Gastrocnemius medialis (tissue), 4 donors: ENCODE results near the gene KDM8.

Source experiments
- POLR2A ChIP-seq, 2 donors: fragments of 450-650 bp; IDR thresholded peaks; one replicate each; pipeline ENCODE4 v1.6.1; 2017; ENCODE audit warnings: antibody characterized with exemption in 2 of 2, mild to moderate bottlenecking in 2 of 2, moderate library complexity in 2 of 2
- TF ChIP-seq, protein P1 (sequence below), 5 experiments: fragments of 450-650 bp in 3 of 5; fragments of 200-600 bp in 2 of 5; sonication (generic) in 2 of 5; IDR thresholded peaks in 4 of 5; conservative IDR thresholded peaks in 1 of 5; 1 replicate in 4 of 5; 2 replicates in 1 of 5; pipeline ENCODE4 v1.5.1; 2016 to 2019; ENCODE audit warnings: antibody characterized with exemption in 5 of 5, mild to moderate bottlenecking in 3 of 5, moderate library complexity in 3 of 5

DNA sequence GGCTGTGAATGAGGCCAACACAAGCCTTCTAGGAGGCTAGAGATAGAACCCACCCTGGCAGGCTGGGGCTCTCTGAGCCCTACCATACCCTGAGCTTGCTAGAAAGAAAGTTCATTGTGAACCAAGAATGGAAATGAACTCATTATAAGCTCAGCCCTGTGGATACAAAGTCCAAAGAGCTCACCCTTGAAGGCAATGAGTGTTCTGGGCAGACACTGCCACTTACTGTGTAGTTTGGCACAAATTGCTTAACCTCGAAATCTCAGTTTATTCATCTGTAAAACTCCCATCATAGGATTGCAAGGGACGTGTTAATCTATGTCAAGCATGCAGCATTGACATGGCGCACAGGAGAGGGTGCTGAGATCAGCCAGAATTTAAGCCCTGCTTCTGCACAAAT is 5.5 kb downstream of the KDM8 start:
- TF ChIP-seq, protein P1, sequence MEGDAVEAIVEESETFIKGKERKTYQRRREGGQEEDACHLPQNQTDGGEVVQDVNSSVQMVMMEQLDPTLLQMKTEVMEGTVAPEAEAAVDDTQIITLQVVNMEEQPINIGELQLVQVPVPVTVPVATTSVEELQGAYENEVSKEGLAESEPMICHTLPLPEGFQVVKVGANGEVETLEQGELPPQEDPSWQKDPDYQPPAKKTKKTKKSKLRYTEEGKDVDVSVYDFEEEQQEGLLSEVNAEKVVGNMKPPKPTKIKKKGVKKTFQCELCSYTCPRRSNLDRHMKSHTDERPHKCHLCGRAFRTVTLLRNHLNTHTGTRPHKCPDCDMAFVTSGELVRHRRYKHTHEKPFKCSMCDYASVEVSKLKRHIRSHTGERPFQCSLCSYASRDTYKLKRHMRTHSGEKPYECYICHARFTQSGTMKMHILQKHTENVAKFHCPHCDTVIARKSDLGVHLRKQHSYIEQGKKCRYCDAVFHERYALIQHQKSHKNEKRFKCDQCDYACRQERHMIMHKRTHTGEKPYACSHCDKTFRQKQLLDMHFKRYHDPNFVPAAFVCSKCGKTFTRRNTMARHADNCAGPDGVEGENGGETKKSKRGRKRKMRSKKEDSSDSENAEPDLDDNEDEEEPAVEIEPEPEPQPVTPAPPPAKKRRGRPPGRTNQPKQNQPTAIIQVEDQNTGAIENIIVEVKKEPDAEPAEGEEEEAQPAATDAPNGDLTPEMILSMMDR (IDR thresholded peaks at IDR 0.05 in 4 of 5, conservative IDR thresholded peaks at IDR 0.05 in 1 of 5), result no peak
- TF ChIP-seq POLR2A (IDR thresholded peaks at IDR 0.05), result no peak
